Femur (tissue), 1 donor: ENCODE results near the gene TNXB.
"Not testable (repeated sequence)": the region's sequence is repeated elsewhere in the genome, so short reads cannot be mapped to it uniquely, and the experiment has no call there.

ENCODE experiments used
- DNase-seq: peaks from one replicate; pipeline ENCODE4 v3.0.0-alpha.2; 2017

TNXB gene

DNA sequence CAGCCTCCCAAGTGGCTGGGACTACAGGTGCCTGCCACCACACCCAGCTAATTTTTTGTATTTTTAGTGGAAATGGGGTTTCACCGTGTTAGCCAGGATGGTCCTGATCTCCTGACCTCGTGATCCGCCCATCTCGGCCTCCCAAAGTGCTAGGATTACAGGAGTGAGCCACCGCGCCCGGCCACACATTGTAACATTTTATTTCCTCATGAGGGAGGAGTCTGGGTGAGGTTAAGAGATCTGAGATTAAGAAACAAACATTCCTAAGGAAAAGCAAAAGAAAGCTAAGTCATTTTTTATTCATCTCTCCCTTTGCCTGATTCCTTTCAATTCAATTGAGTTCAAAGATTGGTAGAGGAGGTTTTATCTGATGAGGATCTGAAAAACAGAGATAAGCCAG is 35.1 kb upstream of the TNXB start:
- not testable (repeated sequence) for DNase-seq

DNA sequence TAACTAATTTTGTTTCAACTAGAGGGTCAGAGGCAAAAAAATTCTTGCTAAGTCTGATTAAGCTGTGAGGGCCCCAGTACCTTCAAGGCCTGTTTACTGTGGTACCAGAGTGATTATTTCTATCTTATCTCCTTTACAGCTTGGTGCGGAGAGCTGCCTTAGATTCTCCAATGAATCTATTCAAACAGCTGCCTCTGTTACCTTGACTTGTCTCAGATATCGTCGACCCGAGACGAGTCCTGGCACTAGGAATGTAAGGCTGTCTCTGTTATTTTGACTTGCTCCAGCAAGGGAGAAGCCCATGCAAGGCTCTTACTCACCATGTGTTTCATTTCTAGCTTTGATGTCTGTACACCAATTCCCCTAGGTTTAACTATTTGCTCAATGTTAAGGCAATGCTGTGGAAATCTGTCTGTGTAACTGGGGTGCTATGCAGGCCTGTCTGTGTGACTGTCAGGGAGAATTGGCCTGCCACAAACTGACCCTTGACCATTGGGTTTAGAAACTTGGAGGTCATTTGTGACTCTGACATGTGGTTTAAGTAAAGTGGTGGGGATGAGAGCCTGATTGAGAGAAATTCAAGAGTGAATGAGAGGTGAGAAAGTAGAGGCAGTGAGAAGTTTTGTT is 31.4 kb upstream of the TNXB start:
- DNase-seq: no peak

DNA sequence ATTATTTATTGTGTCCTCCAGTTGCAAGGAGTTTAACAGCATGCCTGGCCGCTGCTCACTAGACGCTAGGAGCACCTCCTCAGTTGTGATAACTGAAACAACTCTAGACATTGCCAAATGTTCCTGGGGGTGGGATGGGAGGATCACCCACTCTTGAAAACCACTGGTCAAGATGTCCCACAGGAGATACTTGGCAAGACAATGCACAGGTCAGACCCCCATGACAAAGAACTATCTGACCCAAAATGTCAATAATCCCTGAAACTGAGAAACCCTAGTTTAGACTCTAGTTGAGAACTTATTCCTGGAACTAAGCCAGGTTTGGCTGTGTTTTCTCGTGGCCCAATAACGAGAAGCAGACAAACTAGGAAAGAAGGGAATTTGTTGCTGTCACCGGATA is 30.5 kb upstream of the TNXB start:
- no peak for DNase-seq

DNA sequence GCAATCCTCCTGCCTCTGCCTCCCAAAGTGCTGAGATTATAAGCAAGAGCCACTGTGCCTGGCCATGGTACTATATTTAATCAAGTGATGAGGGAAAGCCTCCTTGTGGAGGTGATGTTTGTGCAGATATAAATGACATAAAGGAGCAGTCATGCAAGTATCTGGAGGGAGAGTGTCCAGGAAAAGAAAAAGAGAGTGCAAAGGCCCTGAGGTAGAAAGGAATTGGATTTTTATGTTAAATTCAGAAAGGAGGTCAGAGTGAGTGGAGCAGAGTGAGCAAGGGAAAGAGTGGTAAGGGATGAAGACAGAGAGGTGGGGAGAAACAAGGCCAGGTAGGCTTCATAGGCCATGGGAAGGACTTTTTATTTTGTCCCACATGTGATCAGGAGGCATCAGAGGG is 28.3 kb upstream of the TNXB start:
- no peak for DNase-seq

DNA sequence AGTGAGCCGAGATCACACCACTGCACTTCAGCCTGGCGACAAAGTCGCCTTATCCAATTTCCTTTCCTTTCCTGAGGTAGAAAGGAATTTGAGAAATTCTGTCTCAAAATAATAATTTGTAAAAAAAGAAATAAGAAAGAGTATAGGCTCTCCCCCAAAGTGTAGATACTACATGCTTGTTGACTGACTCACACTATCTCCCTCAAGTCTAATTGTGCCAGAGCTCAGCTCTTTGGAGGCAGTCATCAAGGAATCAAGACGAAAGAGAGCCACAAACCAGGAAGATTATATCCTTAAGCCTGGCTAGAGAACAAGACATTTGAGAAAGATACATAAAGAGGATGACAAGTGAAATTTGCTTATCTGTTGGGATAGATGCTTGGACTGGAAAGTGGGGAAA is 24.6 kb upstream of the TNXB start:
- DNase-seq: no peak

DNA sequence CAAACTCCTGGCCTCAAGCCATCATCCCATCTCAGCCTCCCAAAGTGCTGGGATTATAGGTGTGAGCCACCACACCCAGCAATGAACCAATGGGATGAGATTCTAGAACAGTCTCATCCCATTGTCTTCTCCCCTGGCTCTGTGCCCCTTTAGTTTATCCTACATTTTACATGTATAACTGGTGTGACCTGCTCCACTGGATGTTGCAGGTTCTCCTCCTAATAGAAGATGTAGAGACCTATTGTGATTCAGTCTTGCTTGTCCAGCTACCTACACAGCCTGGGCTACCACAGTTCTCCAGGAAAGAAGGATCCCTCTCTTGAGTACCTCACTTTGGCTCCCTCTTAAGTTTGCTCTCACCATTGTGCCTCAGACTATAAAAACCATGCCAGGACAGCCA is 23.0 kb upstream of the TNXB start:
- no peak for DNase-seq

DNA sequence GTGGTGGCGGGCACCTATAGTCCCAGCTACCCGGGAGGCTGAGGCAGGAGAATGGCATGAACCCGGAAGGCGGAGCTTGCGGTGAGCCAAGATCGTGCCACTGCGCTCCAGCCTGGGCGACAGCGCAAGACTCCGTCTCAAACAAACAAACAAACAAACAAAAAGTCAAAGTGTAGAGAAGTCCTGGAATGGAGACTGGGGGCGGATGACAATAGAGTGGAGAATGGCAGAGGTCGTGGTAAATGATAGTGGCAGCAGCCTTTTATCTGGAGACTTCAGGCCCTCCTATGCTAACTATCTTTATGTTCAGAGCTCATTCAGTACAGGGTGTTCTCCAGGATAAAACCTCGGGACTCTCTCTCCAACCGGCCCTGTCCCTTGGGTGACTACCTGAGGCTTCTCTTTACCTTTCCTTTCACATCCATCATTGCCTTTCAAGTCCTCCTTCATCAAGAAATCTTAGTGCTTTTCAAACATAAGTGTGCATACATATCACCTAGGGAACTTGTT is 22.4 kb upstream of the TNXB start:
- DNase-seq: no peak

DNA sequence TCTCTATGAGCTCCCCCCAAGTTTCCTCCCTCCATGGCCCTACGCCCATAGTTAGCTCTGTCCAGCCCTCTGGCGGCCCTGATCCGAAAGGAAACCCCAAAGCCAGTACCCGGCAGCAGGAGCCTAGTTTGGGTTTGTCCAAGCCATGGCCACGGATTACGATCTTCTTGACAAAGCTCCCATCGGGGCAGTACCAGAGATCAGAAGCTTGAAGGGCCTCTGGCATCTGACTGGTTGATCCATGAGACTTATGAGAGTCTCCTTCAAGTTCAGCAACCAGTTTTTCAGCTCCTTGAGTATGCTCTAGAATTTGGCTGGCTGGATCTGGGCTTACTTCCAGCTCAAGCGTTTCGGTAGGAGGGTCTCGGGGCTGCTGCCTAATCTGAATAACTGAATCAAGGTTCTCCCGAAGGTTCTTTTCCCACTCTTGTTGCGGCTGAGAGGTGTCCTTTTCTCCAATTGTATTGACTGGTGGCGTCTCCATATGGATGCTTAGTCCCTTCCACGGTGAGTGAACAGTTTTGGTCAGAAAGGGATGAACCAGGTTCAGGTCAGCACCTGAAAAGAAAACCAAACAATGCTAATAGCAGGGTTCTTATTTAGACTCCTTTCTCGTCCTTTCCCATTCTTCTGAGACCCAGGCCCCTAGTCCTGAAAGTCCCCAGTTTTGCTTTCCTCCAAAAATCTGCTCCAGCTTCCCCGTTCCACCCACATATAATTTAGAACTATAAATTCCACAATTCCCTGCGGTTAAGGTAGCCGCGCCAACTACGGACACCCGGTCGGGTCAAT is 20.4 kb upstream of the TNXB start:
- DNase-seq: peak; percentile 38

DNA sequence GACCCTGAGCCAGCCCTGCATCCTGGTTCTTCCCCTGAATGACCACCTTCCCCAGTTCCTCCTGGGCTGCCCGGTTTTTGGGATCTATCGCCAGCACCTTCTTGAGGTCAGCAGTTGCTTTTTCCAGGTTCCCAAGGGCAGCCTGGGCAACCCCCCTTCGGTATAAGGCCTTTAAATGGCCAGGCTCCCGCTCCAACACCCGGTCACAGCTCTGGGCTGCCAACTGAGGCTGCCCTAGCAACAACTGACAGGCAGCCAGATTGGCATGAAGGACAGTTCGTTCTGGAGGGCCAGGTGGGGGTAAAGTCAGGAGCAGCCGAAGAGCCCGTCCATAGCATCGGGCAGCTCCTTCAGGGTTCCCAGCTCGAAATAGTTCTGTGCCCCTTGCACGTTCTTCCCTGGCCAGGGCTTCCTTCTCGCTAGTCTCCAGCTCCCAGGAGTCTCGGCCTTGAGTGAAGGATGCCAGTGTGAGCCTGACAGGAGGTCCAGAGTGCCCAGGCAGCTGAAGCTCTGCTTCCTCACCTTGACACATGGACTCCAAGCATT is 19.7 kb upstream of the TNXB start:
- peak; percentile 29 for DNase-seq

DNA sequence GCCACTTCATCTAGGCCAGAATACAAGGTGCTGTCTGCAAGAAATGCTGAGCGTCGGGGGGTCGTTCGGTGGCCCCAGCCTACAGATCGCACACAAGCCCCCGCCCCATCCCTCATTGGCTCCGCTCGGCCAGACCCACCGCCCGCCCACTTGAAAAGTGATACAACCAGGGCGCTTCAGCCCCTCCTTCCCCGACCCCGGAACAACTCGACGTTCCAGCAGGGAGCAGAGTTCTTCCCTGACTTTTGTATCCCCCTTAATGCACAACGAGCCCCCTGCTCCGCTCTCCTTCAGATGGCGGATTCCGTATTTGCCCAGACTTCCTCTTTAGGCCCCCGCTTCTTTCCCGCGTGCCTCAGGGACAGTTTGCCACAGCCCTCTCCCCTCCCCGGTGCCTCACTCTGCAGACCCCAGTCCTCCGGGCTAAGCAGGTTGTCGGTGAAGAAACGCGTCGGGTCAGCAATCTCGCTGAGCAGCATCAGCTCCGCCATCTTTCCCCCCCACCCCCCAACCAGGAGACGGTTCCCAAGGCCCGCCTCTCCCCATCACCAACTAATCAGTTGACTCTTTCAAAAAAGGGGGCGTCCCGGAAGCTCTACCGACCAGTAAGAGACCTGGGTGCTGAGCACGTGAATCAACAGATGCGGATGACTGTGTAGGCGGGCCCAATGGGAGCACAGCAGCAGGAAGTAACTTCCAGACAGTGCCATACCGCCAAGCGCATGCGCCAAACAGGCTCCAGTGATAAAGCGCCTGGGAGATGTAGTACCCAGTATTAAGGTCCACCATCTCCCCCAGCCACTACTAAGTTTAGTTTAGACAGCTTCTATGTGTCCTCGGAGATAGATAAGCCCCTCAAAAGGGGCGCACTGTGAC is 18.8 kb upstream of the TNXB start, which contains the start of gene ATF6B:
Gene ATF6B (minus strand): TSS at position 530 of the 876 bp plus-strand sequence. CDS start 39 bp downstream, at position 491.
- DNase-seq: peak; percentile 99

DNA sequence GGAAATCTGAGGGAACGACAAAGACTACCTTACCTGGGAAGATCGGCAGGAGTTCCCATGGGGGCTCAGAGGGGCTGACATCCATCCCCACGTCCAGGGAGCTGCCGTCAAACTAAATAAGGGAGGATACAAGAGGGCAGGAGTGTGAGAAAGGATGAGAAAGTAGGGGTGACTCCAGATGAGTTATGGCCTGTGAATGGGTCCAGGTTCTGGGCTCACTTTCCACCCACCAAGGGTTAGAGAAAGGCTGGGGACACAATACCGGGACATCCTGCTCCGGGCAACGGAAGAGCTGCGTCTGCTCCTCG is 18.2 kb upstream of the TNXB start:
- no peak for DNase-seq

DNA sequence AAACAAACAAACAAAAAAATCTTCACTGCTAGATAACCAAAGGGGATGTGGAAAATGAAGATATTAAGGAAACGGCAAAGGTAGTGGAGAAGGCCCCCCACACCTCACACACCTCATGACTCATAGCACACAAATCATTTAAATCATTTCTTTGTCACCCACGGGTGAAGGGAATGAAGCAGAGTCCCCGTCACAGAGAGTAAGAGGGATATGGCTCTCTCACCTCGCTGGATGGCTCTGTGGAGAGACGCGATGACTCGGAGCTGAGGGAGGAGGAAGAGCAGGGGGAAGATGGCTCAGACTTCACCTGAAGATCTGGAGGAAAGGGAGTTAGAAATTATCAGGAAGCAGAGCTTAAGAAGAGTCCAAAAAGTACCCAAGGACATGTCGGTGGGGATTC is 17.7 kb upstream of the TNXB start:
- no peak for DNase-seq

DNA sequence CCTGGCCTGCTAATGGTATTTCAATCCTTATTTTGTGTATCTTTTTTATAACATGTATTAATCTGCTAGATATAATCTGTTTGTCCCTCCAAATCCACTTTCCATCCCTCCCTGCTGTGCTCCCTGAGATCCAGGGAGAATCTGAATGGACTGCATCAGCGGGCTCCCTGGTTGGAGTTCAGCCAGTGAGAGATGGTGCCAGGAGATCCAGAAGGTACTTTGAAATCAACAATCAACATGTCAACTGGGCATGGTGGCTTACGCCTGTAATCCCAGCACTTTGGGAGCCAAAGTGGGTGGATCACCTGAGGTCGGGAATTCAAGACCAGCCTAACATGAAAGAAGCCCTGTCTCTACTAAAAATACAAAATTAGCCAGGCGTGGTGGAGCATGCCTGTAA is 14.5 kb upstream of the TNXB start:
- DNase-seq: no peak

DNA sequence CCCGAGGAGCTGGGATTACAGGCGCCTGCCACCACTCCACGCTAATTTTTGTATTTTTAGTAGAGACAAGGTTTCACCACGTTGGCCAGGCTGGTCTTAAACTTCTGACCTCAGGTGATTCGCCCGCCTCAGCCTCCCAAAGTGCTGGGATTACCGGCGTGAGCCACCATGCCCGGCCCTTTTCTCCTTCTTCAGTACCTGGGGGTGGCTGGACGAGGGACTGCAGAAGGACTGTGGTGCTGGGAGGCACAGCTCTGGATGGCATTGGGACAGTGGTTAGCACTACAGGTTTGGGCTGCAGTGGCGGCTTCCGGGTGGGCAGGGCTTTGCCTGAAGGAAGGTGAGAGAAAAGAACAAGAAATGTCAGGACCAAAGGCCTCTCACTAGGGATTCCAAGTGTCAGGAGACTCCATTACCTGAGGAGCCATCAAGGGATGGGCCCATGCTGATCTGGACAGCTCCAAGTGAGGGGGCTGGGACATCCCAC is 11.5 kb upstream of the TNXB start:
- DNase-seq: no peak

DNA sequence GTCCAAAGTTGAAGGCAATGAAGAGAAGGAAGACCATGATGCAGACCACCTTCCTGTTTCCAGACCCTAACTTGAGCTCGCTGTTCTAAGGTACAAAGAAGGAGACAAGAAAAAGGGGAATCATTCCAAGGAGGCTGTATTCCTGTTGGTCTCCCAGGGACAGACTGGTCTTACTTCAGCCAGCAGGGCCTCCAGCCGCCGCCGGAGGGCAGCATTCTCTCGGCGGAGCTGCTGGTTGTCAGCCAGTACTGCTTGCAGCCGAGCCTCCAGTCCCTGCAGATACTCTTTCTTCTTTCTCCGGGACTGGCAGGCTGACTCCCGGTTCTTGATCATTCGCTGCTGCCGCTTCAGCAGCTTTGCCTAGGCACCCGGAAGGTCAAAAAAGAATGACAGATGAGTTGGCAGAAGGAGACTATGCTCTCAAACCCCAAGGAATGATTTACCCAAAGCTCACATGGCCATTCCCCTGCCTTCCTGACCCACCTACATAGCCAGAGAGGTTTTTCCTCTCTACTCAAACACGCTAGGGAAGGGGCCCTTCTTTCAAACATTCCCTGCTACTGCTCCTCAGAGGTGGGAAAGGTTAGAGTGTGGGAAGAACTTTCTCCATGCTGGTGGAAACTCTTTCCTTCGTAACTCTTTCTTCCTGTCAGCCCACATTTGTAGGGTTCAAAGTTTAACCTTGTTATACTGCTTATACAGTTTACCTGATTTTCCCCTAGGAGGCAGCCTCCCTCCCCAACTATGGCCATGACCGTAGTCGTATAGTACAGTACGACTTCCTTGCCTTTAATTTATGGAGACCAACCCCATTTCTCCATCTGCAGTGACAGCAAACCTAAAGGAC is 9.9 kb upstream of the TNXB start:
- peak; percentile 92 for DNase-seq

DNA sequence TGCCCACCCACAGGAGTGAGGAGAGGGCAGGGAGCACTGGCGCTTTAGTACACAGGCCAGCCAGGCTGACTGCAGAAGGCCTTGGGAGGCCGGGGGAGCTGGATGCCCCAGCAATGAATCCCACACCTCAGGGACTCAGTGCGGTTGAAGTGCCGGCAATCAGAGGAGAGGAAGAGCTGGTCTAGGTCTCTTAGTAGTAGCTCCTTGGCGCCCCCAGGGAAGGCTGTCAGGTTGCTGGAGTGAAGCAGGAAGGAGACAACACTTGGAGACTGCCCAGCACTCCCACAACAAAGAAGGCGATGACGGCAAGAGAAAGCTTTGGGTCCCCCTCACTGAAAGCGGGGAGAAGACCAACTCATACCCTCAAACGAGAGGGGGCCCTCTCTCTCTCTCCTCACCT is 8.3 kb upstream of the TNXB start:
- no peak for DNase-seq

DNA sequence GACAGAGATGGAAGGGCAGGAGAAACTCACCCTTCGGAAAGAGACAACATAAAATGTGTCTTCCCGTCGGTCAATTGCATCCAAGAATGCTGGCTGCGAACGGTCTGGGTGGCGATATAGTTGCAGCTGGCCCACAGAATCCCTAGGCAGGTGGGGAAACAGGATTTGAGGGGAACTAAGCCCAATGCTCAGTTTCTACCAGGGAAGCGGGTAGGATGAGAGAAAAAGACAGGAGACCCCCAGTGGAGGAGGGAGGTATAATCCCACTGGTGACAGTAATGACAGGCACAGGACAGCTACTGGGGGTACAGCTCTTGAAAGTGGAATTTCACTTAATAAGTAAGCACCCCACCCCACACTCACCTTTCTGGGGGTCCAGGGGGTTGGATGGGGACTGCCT is 7.5 kb upstream of the TNXB start:
- DNase-seq: no peak

DNA sequence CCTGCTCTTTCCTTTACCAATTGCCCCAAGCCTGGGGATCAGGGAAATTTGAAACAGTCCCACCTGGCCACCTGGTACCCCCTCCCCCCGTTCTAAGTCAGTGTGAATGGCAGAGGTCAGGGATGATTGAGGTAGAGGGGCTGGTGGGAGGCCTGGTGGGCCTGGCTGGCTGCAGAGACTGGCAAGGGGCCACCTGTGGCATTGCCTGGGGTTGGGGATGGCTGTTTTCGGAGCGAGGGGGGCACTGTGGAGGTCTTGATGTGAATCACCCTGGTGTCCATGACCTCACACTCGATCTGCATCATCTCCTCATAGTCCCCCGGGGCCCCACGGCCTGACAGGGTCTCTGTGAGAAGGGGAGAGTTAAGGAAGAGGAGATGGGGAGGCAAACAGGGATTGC is 6.5 kb upstream of the TNXB start:
- DNase-seq: peak; percentile 36

DNA sequence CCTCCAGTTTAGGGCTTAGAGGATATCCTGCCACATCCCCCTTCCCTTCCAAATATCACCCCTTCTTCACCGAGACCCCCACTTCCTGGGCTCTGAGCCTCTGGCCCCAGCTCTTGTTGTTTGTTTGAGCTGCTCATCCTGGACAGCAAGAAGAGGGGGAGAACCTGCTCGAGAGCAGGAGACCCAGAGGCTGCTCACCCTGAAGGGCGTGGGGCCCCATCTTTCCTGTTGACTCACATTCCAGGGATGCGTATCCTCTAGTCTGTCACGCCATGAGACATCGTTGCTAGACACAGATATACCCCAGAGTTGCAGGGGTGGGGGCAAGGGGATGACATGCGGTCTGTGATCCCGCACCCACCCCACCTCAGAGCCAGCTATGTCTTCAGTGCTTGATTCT is 5.7 kb upstream of the TNXB start:
- peak; percentile 47 for DNase-seq

DNA sequence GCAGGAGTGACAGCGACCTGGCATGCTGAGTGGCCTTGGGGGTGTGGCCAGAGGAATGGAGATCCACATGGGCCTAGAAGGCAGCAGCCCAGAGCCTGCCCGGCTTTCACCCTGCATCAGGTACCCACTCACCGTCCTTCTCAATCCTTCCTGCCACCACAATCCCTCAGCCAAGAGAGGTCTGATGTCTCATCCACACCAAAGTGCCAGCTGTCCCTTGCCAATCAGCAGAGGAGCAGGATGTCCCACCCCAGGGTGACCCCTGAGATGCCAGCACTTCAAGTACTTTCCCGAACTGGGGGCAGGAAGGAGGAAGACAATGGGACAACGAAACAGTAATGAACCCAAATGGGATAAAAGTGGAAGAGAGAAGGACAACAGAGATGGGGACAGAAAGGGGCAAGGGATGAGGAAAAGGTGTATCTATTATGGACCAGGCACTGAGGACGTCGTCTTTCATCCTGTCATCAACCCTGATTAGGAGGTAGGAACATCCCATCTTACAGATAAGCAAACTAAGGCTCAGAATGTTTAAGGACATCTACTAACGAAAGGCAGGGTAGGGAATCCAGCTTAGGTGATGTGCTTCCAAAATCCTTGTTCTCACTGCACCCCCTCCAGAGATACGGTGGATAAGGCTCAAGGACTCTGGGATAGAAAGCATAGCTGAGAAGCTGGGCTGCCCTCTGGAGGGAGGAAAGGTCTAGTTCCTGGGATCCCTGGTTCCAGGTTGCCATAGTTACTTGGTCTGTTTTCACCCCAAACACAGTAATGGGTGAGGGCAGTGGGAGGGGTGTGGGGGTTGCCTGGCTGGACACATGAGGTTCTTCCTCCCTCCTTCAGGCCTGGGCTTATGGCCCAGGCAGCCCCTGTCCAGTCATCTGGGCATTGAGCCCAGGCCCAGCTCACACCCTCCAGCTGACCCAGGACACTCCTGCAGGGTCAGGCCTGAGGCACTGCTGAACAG is 4.5 kb upstream of the TNXB start:
- DNase-seq: peak; percentile 93

DNA sequence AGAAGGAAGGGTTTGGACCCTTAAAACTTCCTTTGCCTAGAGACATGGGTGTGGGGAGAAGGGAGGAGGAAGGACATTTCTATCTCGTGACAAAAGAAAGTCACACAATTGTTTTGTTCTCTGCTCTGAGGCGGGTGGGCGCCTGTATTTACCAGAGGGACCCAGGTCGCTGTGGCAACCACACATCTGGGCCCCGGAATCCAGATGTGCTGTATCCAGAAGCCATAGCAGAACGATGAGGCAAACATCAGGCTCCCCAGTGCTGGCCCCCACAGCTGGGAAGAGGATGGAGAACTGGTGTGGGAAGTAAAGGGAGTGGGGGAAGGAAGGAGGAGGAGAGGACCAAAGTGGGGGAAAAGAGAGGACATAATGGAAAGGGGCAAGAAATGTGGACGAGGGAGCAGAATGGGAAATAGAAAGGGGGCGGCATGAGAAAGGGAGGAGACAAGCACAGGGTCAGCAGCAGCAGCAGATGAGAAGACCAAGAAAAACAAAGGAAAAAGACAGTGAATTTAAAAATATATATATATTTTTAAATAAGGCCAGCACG is 3.4 kb upstream of the TNXB start:
- DNase-seq: peak; percentile 93
